Caco-2 (cell line): ENCODE measurements around the gene MAP7. TPM values are rescaled to one million over a fixed set of nuclear protein-coding genes. Genes with fewer than 3 reads are reported as not detected.
A peak's percentile ranks its signal among the peaks of the same experiment; 100 is the strongest.

Experiments
- BruUV-seq: library from RNA; stranded (reverse); fragments of 400-500 nt; replicated peaks from 2 replicates; lab custom pipeline; 2021; lab: Mats Ljungman, UMichigan
- CTCF ChIA-PET: fragments of 300-600 bp; sonication (Branson Sonifier 250); formaldehyde crosslinking; loops from one replicate; lab custom pipeline; 2022; ENCODE audit warnings: antibody characterized with exemption; lab: Charles Lee
- POLR2A ChIA-PET: fragments of 300-600 bp; sonication (Branson Sonifier 250); formaldehyde crosslinking; loops from one replicate; lab custom pipeline; 2022; ENCODE audit warnings: antibody characterized with exemption; lab: Charles Lee
- DNase-seq, 2 experiments: peaks; one replicate each; pipeline versions ENCODE4 v3.0.0 to v3.0.0-alpha.2; 2020 to 2022
- H3K27me3 ChIP-seq: replicated peaks from 2 replicates; pipeline ENCODE4 v1.6.0; 2011; ENCODE audit warnings: low read length; ENCODE audit not compliant: control insufficient read depth, insufficient read depth
- H3K36me3 ChIP-seq: 2 replicates; pipeline ENCODE4 v1.5.1; 2011; ENCODE audit warnings: low read length; ENCODE audit not compliant: control insufficient read depth, insufficient read depth
- H3K4me1 ChIP-seq: fragments of 250-450 bp; sonication (Bioruptor Pico); 2 replicates; pipeline ENCODE4 v1.5.1; 2020; ENCODE audit warnings: mild to moderate bottlenecking
- H3K4me3 ChIP-seq: 2 replicates; pipeline ENCODE4 v1.5.1; 2011; ENCODE audit warnings: low read depth, mild to moderate bottlenecking, control low read depth, low read length
- H3K9me3 ChIP-seq: fragments of 250-450 bp; sonication (Bioruptor Pico); 2 replicates; pipeline ENCODE4 v1.5.1; 2020; ENCODE audit warnings: mild to moderate bottlenecking, moderate library complexity
- H3K27ac Mint-ChIP-seq: one replicate; pipeline ENCODE4 v1.8.0; 2022; ENCODE audit warnings: mixed read lengths; ENCODE audit not compliant: unreplicated experiment
- H3K27me3 Mint-ChIP-seq: one replicate; pipeline ENCODE4 v1.8.0; 2022; ENCODE audit warnings: mixed read lengths; ENCODE audit not compliant: insufficient read depth, unreplicated experiment
- H3K36me3 Mint-ChIP-seq: one replicate; pipeline ENCODE4 v1.8.0; 2022; ENCODE audit warnings: mild to moderate bottlenecking, mixed read lengths; ENCODE audit not compliant: insufficient read depth, unreplicated experiment
- H3K4me1 Mint-ChIP-seq: one replicate; pipeline ENCODE4 v1.8.0; 2022; ENCODE audit warnings: low read depth, mixed read lengths; ENCODE audit not compliant: unreplicated experiment
- H3K4me3 Mint-ChIP-seq: one replicate; pipeline ENCODE4 v1.8.0; 2022; ENCODE audit warnings: mild to moderate bottlenecking, moderate library complexity, mixed read lengths; ENCODE audit not compliant: unreplicated experiment
- H3K9me3 Mint-ChIP-seq: one replicate; pipeline ENCODE4 v1.8.0; 2022; ENCODE audit warnings: mixed read lengths; ENCODE audit not compliant: unreplicated experiment
- intact Hi-C: fragments of 100-400 bp; cut with micrococcal nuclease; formaldehyde crosslinking; loops from one replicate; pipeline ENCODE4 v1.10.0; 2022; ENCODE audit not compliant: unreplicated experiment
- total RNA-seq: library from RNA; stranded (reverse); gene quantifications from 2 replicates; pipeline ENCODE4 v1.2.3, GENCODE V29; 2022
- TF ChIP-seq, protein P1 (sequence below), 2 experiments: fragments of 200-600 bp in 1 of 2; IDR thresholded peaks; 1 replicate in 1 of 2; 2 replicates in 1 of 2; pipeline versions ENCODE4 v1.5.1 to v1.8.0; 2011 to 2022; ENCODE audit warnings: antibody characterized with exemption in 1 of 2, control low read depth in 1 of 2, inconsistent platforms in 1 of 2, low read depth in 1 of 2, low read length in 1 of 2, mild to moderate bottlenecking in 1 of 2, moderate library complexity in 1 of 2; ENCODE audit not compliant: insufficient read depth in 1 of 2, severe bottlenecking in 1 of 2, unreplicated experiment in 1 of 2

Gene MAP7
- total RNA-seq, 1 experiment from 2014 or later, result 55.3 TPM

DNA sequence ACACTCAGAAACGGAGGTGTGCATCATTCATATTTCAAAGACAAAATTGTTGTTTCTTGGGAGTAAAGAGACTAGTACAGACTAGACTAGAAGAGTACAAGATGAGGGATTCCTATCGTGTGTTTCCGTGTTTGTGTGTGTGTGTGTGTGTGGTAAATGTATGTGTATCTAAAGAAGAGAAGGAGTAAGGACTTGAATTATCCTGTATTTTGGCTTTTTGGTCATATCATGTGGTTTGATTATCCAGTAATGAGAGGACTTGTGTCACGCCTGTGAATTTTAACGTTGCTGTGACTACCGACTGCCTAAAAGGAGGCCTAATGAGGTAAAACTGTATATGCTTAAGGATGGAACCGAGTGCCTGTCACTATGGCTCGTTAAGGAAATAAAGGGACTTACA lies 44.4 kb upstream of the MAP7 start:
- Mint-ChIP-seq H3K9me3 (no peaks in the 10 kb centered on the region), H3K27me3 (no peaks in the 10 kb centered on the region), H3K4me1 (no peaks in the 10 kb centered on the region), H3K36me3 (no peaks in the 10 kb centered on the region), H3K27ac (no peak overlapping the region), H3K4me3 (no peak overlapping the region)
- DNase-seq, result no peak
- Histone ChIP-seq H3K4me3 (no peak overlapping the region), H3K36me3 (no peaks in the 10 kb centered on the region), H3K4me1 (no peaks in the 10 kb centered on the region), H3K27me3 (no peaks in the 10 kb centered on the region), H3K9me3 (no peaks in the 10 kb centered on the region)
- ChIA-PET POLR2A (no interaction called here), CTCF (no interaction called here)
- TF ChIP-seq, protein P1, sequence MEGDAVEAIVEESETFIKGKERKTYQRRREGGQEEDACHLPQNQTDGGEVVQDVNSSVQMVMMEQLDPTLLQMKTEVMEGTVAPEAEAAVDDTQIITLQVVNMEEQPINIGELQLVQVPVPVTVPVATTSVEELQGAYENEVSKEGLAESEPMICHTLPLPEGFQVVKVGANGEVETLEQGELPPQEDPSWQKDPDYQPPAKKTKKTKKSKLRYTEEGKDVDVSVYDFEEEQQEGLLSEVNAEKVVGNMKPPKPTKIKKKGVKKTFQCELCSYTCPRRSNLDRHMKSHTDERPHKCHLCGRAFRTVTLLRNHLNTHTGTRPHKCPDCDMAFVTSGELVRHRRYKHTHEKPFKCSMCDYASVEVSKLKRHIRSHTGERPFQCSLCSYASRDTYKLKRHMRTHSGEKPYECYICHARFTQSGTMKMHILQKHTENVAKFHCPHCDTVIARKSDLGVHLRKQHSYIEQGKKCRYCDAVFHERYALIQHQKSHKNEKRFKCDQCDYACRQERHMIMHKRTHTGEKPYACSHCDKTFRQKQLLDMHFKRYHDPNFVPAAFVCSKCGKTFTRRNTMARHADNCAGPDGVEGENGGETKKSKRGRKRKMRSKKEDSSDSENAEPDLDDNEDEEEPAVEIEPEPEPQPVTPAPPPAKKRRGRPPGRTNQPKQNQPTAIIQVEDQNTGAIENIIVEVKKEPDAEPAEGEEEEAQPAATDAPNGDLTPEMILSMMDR (IDR thresholded peaks at IDR 0.05; ENCODE audit: insufficient read depth in 1 of 2, low read depth in 1 of 2, low read length in 1 of 2, severe bottlenecking in 1 of 2, unreplicated experiment in 1 of 2), result no peak
- BruUV-seq, result no TSS peak
- intact Hi-C loops, result no loop called here

DNA sequence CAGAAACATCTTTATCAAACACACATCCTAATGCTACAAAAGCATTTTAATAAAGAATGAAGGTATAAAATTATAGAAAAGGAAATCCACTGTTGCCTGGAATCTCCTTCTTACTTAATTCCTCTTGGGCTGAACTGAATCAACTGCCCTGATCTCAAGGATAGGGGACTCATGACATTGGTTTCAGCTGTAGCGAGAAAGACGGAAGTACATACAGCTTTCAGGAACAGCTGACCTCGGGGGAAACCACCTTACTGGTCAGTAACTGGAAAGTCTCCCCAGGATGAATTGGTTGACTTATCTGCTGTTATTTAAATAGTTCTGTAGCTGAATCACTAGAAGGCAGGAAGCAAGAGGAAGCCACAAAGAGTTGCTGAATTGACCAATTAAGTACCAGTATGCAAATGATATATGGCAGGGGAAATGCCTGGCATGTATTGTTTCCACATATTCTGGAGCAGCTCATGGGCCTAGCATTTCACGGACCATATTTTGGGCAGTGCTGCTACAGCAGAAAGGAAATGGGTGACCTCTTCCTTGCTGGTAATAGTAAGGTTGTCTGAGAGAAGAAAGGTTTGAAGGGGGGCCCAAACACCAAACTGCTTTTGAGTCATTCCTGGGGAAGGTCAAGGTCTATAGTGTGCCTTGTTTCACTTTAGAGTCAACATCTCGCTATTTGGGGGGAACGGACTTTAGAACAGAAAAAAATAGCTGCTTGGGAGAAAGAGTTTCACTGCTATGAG lies 43.7 kb upstream of the MAP7 start:
- Mint-ChIP-seq H3K4me1 (no peaks in the 10 kb centered on the region), H3K9me3 (no peaks in the 10 kb centered on the region), H3K27ac (no peak overlapping the region), H3K36me3 (peaks cover 4% of the 10 kb centered on the region), H3K27me3 (no peaks in the 10 kb centered on the region), H3K4me3 (no peak overlapping the region)
- H3K4me1 ChIP-seq, result no peaks in the 10 kb centered on the region
- no TSS peak for BruUV-seq
- DNase-seq, result peak; percentile 17 to 35
- TF ChIP-seq, protein P1 (IDR thresholded peaks at IDR 0.05; ENCODE audit: insufficient read depth in 1 of 2, low read depth in 1 of 2, low read length in 1 of 2, severe bottlenecking in 1 of 2, unreplicated experiment in 1 of 2), result no peak
- ChIA-PET POLR2A (no interaction called here), CTCF (interaction anchor here (0.7 kb wide), 1 partner anchor 51 kb away, joined by 4 read pairs; no protein-coding TSS in a partner anchor)
- intact Hi-C loops, result no loop called here
- no peaks in the 10 kb centered on the region for H3K36me3 ChIP-seq
- H3K27me3 ChIP-seq, result no peaks in the 10 kb centered on the region
- no peaks in the 10 kb centered on the region for H3K9me3 ChIP-seq
- H3K4me3 ChIP-seq, result no peak overlapping the region

DNA sequence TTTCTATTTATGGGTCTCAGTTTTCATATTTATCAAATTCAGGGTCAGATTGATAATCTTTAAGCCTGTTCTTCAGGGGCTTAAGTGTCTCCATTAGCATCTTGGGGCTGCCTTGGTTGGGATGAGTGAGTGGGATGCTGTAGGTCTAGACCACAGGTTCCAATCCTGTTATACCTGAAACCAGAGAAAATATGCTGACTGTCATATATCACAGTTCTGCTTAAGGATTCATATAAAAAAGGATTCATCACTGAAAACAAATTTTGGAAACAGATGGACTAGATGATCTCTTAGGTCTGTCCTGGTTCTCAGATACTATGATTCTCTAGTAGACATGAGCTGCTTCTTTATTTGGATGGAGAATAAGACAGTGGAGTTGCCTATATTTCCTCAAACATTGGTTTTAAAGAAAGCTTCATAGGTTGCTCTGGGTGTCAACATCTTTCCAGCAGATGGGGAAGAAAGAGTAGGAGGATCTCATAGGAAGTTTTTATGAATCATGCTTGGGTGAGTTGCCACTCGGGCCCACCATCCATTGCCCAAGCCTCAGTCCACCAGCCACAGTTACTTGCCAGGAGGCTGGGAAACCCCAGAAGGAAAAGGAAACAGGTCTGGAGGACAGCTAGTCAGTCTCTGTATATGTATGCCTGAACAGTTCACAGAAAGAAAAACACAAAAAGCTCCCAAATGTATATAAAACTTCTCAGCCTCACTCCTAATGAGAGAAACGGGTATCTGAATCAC lies 42.9 kb upstream of the MAP7 start:
- Mint-ChIP-seq H3K4me3 (no peak overlapping the region), H3K36me3 (peaks cover 4% of the 10 kb centered on the region), H3K27me3 (no peaks in the 10 kb centered on the region), H3K9me3 (no peaks in the 10 kb centered on the region), H3K4me1 (no peaks in the 10 kb centered on the region), H3K27ac (no peak overlapping the region)
- Histone ChIP-seq H3K9me3 (no peaks in the 10 kb centered on the region), H3K36me3 (no peaks in the 10 kb centered on the region), H3K27me3 (no peaks in the 10 kb centered on the region), H3K4me3 (no peak overlapping the region), H3K4me1 (no peaks in the 10 kb centered on the region)
- POLR2A ChIA-PET, result no interaction called here
- intact Hi-C loops, result no loop called here
- TF ChIP-seq, protein P1 (IDR thresholded peaks at IDR 0.05; ENCODE audit: insufficient read depth in 1 of 2, low read depth in 1 of 2, low read length in 1 of 2, severe bottlenecking in 1 of 2, unreplicated experiment in 1 of 2), result no peak
- BruUV-seq, result no TSS peak
- CTCF ChIA-PET, result interaction anchor here (0.7 kb wide), 1 partner anchor 52 kb away, joined by 4 read pairs; no protein-coding TSS in a partner anchor
- no peak for DNase-seq
